Prostate gland (tissue), 2 donors: ENCODE results near the gene CDK19.

ENCODE experiments used
- POLR2A ChIP-seq: fragments of 450-650 bp; IDR thresholded peaks from one replicate; pipeline ENCODE4 v1.6.1; 2016; ENCODE audit warnings: antibody characterized with exemption, mild to moderate bottlenecking
- TF ChIP-seq, protein P1 (sequence below), 4 experiments: fragments of 200-600 bp in 2 of 4; fragments of 450-650 bp in 2 of 4; sonication (generic) in 2 of 4; IDR thresholded peaks; 1 replicate in 3 of 4; 2 replicates in 1 of 4; pipeline ENCODE4 v1.5.1; 2016 to 2019; ENCODE audit warnings: antibody characterized with exemption in 4 of 4, mild to moderate bottlenecking in 2 of 4, moderate library complexity in 2 of 4

DNA sequence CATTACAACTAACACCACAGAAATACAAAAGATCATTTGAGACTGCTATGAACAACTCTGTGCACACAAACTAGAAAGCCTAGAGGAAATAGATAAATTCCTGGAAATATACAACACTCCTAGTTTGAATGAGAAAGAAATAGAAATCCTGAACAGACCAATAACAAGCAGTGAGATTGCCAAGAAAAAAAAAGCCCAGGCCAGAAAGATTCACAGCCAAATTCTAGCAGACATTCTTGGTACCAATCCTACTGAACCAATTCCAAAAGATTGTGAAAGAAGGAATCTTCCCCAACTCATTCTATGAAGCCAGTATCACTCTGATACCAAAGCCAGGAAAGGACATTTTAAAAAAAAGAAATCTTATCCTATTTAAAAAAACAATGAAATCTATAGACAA is 7.0 kb upstream of the CDK19 start:
- TF ChIP-seq, protein P1, sequence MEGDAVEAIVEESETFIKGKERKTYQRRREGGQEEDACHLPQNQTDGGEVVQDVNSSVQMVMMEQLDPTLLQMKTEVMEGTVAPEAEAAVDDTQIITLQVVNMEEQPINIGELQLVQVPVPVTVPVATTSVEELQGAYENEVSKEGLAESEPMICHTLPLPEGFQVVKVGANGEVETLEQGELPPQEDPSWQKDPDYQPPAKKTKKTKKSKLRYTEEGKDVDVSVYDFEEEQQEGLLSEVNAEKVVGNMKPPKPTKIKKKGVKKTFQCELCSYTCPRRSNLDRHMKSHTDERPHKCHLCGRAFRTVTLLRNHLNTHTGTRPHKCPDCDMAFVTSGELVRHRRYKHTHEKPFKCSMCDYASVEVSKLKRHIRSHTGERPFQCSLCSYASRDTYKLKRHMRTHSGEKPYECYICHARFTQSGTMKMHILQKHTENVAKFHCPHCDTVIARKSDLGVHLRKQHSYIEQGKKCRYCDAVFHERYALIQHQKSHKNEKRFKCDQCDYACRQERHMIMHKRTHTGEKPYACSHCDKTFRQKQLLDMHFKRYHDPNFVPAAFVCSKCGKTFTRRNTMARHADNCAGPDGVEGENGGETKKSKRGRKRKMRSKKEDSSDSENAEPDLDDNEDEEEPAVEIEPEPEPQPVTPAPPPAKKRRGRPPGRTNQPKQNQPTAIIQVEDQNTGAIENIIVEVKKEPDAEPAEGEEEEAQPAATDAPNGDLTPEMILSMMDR (IDR thresholded peaks at IDR 0.05), result no peak
- no peak for TF ChIP-seq POLR2A
